Measurements from ENCODE around the gene SDF4. TPM values are rescaled to one million over a fixed set of nuclear protein-coding genes. Genes with fewer than 3 reads are reported as not detected.

SDF4 gene
- polyA plus RNA-seq, 3 donors from 2014 or later = 157 to 240 (median 194) TPM

DNA sequence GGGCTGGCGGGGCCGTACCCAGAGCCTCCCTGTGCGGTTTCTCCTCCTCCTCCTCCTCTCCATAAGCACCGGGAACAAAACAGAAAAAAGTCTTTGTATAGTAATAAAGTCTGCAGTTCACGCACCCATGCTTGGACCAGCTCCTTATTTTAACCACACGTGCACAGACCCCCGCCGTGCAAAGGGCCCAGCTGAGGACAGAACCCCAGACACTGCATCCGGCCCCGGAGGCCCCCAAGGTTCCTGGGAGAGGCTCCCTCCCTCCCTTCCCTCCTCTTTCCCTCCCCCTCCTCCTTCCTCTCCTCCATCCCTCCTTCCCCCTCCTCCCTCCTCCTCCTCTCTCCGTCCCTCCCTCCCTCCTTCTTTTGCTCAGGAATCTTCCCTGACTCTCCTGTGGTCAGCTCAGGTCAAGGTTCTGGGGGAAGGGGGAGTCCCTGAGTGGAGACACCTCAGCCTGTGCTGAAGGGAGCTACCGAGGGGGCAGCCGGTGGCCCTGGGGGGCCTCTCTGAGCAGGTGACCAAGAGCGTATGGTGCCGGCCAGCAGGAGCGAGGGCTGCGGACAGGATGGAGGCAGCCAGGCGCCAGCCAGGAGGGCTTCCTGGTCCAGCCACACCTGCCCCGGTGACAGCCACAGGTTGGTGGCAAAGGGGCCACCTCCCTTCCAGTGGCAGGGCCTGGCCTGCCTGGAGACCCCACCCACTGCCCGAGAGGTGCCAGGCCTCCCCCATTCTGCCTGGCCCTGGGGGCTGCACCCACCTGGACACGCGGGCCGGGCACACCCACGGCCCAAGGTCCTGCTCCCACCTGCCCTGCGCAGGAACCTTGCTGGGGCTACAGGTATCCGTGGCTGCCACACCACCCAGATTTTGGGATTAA is 61.3 kb downstream of the SDF4 start:
- no peak overlapping the region for H3K27ac Mint-ChIP-seq
- DNase-seq = peak in 1 of 3 donors; percentile 26
- no peaks in the 10 kb centered on the region for H3K9me3 Mint-ChIP-seq
- peaks cover 2 to 14% (median 13%) of the 10 kb centered on the region in 3 donors for H3K27me3 Mint-ChIP-seq (ENCODE audit: low read depth in 3 of 3)
- H3K36me3 Mint-ChIP-seq = no peaks in the 10 kb centered on the region
- H3K4me1 Mint-ChIP-seq = peaks cover 8 to 15% of the 10 kb centered on the region in 2 donors
- no peak overlapping the region for H3K4me3 Mint-ChIP-seq

DNA sequence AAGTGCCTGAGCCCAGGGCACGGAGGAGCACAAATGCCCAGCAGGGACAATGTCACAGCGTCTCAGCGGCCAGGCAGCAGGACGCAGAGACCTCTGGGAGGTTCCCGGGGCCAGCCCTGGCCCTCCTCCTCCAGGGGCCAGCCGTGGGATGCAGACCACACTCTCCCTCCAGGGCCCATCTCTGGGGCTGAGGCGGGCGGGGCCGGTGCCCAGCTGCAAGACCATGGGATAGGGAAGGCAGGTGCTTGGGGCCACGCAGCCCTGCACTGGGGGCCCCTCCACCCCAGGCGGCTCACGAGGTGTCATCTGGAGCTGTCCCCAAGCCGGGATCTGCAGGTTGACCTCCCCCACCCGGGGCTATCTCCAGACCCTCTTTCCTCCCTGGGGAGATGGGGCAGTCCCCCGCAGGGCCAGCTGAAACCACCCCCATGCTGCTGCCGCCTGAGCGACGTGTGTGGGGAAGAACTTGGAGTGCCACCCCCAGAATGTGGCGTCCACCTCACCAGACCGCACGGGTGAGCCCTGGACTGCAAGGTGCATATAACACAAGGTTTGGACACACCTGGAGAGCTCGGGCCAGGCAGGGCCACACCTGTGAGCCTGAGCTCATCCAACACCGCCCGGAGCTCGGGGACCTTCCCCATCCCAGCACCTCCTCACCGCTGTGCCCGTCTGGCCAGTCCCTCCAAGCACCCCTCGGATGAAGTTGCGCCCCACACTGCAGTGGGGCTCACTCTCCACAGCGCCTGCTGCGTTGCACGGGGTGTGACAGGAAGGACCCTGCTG is 62.2 kb downstream of the SDF4 start:
- Mint-ChIP-seq H3K9me3 (no peaks in the 10 kb centered on the region), H3K4me3 (no peak overlapping the region), H3K4me1 (peaks cover 10 to 15% of the 10 kb centered on the region in 2 donors), H3K27me3 (ENCODE audit: low read depth in 3 of 3) (peaks cover 2 to 14% (median 10%) of the 10 kb centered on the region in 3 donors), H3K36me3 (no peaks in the 10 kb centered on the region), H3K27ac (no peak overlapping the region)
- DNase-seq = no peak

DNA sequence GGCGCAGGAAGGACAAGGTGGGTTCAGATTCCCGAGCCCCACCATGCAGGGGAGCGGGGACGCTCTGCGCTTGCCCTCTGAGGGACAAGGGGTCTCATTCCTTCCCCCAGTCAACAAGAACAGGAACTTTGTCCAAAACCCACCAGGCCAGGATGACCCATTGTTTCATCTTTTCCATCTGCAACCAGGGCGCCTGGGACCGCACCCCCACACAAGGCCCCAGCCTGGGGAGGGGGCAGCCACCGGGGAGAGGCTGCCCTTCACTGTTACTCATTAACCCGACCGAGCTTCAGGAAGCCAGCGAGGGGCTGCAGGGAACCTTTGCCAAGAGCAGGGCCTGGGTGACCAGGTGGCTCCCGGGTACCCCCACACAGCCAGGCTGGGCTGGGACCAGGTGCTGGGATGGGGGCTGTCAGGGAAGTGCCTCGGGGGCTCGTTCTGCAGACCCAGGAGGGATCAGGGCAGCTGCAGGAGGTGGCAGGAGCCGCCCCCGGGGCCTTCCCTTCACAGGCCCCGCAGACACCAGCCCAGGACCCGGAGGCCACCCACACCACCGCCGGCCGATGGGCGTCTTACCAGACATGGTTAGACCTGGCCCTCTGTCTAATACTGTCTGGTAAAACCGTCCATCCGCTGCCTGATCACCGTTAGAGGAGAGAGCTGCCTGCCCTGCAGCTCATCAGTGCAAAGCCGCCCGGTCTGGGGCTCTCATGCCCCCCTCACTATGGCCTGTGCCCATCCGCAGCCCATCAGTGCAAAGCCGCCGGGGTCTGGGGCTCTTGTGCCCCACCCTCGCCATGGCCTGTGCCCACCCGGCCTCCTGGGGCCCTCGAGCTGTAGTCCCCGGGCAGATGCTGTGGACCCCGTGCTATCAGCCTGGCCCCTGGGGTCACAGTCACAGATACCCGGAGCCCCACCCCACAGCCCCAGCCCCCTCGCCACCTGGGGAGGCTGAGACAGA is 63.1 kb downstream of the SDF4 start:
- Mint-ChIP-seq H3K27ac (no peak overlapping the region), H3K4me1 (peaks cover 12 to 15% of the 10 kb centered on the region in 2 donors), H3K27me3 (ENCODE audit: low read depth in 3 of 3) (peaks cover 6 to 13% (median 12%) of the 10 kb centered on the region in 3 donors), H3K36me3 (no peaks in the 10 kb centered on the region), H3K9me3 (no peaks in the 10 kb centered on the region), H3K4me3 (no peak overlapping the region)
- DNase-seq = no peak

DNA sequence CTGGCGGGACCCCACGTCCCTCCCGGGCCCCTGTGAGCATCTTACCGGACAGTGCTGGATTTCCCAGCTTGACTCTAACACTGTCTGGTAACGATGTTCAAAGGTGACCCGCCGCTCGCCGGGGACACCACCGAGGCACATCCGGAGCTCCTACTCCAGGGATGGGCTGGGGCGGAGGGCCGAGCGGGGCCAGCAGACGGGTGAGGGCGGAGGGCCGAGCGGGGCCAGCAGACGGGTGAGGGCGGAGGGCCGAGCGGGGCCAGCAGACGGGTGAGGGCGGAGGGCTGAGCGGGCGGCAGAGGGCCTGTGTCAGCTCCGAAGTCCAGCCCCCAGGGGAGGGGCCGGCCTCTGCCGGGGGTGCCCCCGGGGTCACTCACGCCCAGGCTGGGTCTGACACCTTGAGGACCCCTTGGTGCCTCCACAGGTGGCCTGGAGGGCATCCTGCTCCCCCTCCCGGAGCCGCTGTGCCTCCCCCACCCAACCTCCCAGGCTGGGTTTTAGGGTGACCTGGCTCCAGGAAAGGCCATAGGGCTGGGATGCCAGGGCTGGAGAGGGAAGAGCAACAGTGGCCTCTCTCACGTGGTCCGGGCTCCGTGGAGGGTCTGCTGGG is 63.9 kb downstream of the SDF4 start:
- Mint-ChIP-seq H3K27ac (no peak overlapping the region), H3K27me3 (ENCODE audit: low read depth in 3 of 3) (peaks cover 6 to 13% (median 11%) of the 10 kb centered on the region in 3 donors), H3K4me1 (peaks cover 12 to 15% of the 10 kb centered on the region in 2 donors), H3K36me3 (no peaks in the 10 kb centered on the region), H3K9me3 (no peaks in the 10 kb centered on the region), H3K4me3 (no peak overlapping the region)
- DNase-seq = no peak

DNA sequence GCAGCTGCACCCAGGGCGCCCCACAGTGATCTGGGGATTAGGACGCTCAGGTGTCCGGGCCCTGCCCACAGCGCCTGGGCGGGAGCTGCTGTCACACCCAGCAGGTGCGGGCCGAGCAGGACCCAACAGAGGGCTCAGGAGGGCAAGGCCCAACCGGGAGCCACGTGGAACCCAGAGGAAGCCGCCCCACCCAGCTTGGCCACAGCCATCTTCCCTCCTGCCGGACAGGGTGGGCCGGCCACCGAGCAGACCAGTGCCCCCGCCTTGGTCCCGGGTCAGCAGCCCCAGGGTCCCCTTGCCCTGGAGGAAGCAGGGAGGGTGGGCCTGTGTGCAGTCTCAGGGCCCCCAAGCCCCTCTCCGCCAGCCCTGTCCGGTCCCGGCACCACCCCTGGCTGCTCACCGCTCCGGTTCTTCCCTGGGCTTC is 64.4 kb downstream of the SDF4 start:
- H3K27me3 Mint-ChIP-seq (ENCODE audit: low read depth in 3 of 3) = peaks cover 6 to 13% (median 8%) of the 10 kb centered on the region in 3 donors
- H3K4me3 Mint-ChIP-seq = no peak overlapping the region
- H3K27ac Mint-ChIP-seq = no peak overlapping the region
- H3K36me3 Mint-ChIP-seq = no peaks in the 10 kb centered on the region
- peaks cover 11 to 15% of the 10 kb centered on the region in 2 donors for H3K4me1 Mint-ChIP-seq
- no peaks in the 10 kb centered on the region for H3K9me3 Mint-ChIP-seq
- no peak for DNase-seq

Other genes with a start within 250 kb of the SDF4 start
- not detected for gene PERM1, start 249.9 kb downstream of the SDF4 start, polyA plus RNA-seq
- gene HES4, start 231.9 kb downstream of the SDF4 start, polyA plus RNA-seq = 1 to 10 TPM; 2.3 to 7.7 (median 2.4) TPM
- gene ISG15, start 218.5 kb downstream of the SDF4 start, polyA plus RNA-seq = 100 to 1,000 TPM; 304 to 360 (median 354) TPM
- under 1 TPM in 1 of 3 donors, not detected in 2; 0.87 TPM for gene AGRN, start 211.9 kb downstream of the SDF4 start, polyA plus RNA-seq
- gene RNF223, start 157.7 kb downstream of the SDF4 start, polyA plus RNA-seq = not detected
- 1 to 10 TPM in 2 of 3 donors, under 1 TPM in 1; 0.99 to 7.5 (median 4.1) TPM for gene C1orf159, start 115.9 kb downstream of the SDF4 start, polyA plus RNA-seq
- under 1 TPM; 0.68 to 0.83 (median 0.69) TPM for gene TTLL10, start 58.1 kb downstream of the SDF4 start, polyA plus RNA-seq
- gene TNFRSF18, start 25.4 kb downstream of the SDF4 start, polyA plus RNA-seq = 100 to 1,000 TPM in 2 of 3 donors, 10 to 100 TPM in 1; 56.4 to 136 (median 105) TPM
- gene TNFRSF4, start 17.8 kb downstream of the SDF4 start, polyA plus RNA-seq = 10 to 100 TPM in 2 of 3 donors, 1 to 10 TPM in 1; 7.6 to 16.3 (median 12.1) TPM
- gene B3GALT6, start 236 bp upstream of the SDF4 start, polyA plus RNA-seq = 10 to 100 TPM in 1 of 3 donors, 1 to 10 TPM in 2; 5.3 to 13.9 (median 9.9) TPM
- gene C1QTNF12, start 14.7 kb upstream of the SDF4 start, polyA plus RNA-seq = not detected
- gene UBE2J2, start 41.9 kb upstream of the SDF4 start, polyA plus RNA-seq = 100 to 1,000 TPM in 1 of 3 donors, 10 to 100 TPM in 2; 77.8 to 105 (median 83.9) TPM
- not detected for gene SCNN1D, start 48.4 kb upstream of the SDF4 start, polyA plus RNA-seq
- 1 to 10 TPM; 1.4 to 7.0 (median 4.6) TPM for gene ACAP3, start 75.9 kb upstream of the SDF4 start, polyA plus RNA-seq
- 10 to 100 TPM; 17.3 to 25.4 (median 18.9) TPM for gene PUSL1, start 76.6 kb upstream of the SDF4 start, polyA plus RNA-seq
- 10 to 100 TPM; 62.1 to 68.8 (median 67.5) TPM for gene INTS11, start 92.7 kb upstream of the SDF4 start, polyA plus RNA-seq
- gene CPTP, start 92.8 kb upstream of the SDF4 start, polyA plus RNA-seq = 10 to 100 TPM in 2 of 3 donors, 1 to 10 TPM in 1; 9.2 to 23.7 (median 10.5) TPM
- under 1 TPM in 1 of 3 donors, not detected in 2; 0.08 TPM for gene TAS1R3, start 99.3 kb upstream of the SDF4 start, polyA plus RNA-seq
- 1 to 10 TPM in 2 of 3 donors, under 1 TPM in 1; 0.78 to 1.5 (median 1.4) TPM for gene DVL1, start 117.4 kb upstream of the SDF4 start, polyA plus RNA-seq
- not detected for gene MXRA8, start 126.6 kb upstream of the SDF4 start, polyA plus RNA-seq
- gene AURKAIP1, start 143.2 kb upstream of the SDF4 start, polyA plus RNA-seq = 100 to 1,000 TPM; 168 to 216 (median 190) TPM
- 10 to 100 TPM; 16.7 to 34.6 (median 22.0) TPM for gene CCNL2, start 167.3 kb upstream of the SDF4 start, polyA plus RNA-seq
- 100 to 1,000 TPM; 167 to 194 (median 182) TPM for gene MRPL20, start 175.3 kb upstream of the SDF4 start, polyA plus RNA-seq
- gene ANKRD65, start 189.3 kb upstream of the SDF4 start, polyA plus RNA-seq = not detected
- not detected for gene VWA1, start 203.7 kb upstream of the SDF4 start, polyA plus RNA-seq
- gene ATAD3C, start 217.7 kb upstream of the SDF4 start, polyA plus RNA-seq = 1 to 10 TPM; 1.5 to 4.0 (median 3.1) TPM
- gene ATAD3B, start 239.8 kb upstream of the SDF4 start, polyA plus RNA-seq = 1 to 10 TPM in 2 of 3 donors, under 1 TPM in 1; 0.39 to 5.0 (median 2.5) TPM